ENCODE results near the gene STK11. TPM values are rescaled to one million over a fixed set of nuclear protein-coding genes. Genes with fewer than 3 reads are reported as not detected.
A peak's percentile ranks its signal among the peaks of the same experiment; 100 is the strongest.

STK11 gene
- total and polyA plus RNA-seq, 7 donors: 64.9 to 133 (median 85.9) TPM

DNA sequence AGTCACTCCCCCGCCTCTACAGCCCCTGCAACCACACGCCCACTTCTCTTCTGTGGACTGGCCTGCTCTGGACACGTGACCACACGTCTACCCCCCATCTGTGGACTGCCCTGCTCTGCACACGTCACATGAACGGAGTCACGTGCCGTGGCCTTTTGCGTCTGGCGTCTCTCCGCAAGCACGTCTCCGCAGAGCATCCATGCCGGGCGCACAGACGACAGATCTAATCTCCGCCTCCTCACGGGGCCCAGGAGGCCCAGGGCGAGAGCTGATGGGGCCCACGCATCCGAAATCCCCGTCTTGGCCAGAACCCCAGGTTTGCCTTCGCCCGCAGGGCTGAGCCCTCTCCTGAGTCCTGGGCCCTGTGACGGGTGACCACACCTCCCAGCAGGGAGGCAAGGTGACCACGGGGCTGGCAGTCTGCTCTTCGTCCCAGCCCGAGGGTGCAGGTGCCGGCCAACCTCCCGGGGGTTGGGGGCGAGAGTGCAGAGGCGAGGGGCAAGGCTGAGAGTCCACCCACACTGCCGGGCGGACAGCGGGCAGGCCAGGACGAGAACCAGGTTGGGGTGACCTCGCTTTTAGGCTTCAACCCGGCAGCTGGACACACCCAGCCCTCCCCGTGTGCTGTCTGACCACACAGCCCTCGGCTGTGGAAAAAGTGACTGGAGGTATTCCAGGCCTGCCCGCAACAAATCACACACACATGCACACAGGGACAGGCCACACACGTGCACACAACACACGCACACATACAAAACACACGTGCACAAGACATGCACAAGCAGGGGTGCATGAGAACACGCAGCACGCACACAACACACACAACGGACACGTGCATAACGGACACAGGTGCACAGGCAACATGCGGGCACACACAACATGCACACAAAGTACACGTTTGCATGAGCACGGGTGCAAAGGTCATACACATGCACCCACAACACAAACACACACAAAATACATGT is 35.4 kb upstream of the STK11 start:
- peak overlapping the region; percentile 46 for H3K27ac ChIP-seq
- H3K4me3 ChIP-seq: no peak overlapping the region
- DNase-seq: peak; percentile 68 to 81
- no peaks in the 10 kb centered on the region for H3K36me3 ChIP-seq (ENCODE audit: insufficient read depth in 1 of 2, low read depth in 1 of 2)
- intact Hi-C loops (cut with DNase I): loop anchor here in 1 of 2 donors (5.0 kb wide), 1 partner anchor 38 kb away; no protein-coding TSS in a partner anchor
- H3K27me3 ChIP-seq (ENCODE audit: insufficient read depth in 3 of 3, low read length in 2 of 3): no peaks in the 10 kb centered on the region
- H3K4me1 ChIP-seq: peaks cover 19% of the 10 kb centered on the region
- no peak for ATAC-seq
- H3K9me3 ChIP-seq: no peaks in the 10 kb centered on the region
- WGBS, 3 donors: 84% methylated on average over 52 of the region's 52 CpGs
- TF ChIP-seq, protein P1, sequence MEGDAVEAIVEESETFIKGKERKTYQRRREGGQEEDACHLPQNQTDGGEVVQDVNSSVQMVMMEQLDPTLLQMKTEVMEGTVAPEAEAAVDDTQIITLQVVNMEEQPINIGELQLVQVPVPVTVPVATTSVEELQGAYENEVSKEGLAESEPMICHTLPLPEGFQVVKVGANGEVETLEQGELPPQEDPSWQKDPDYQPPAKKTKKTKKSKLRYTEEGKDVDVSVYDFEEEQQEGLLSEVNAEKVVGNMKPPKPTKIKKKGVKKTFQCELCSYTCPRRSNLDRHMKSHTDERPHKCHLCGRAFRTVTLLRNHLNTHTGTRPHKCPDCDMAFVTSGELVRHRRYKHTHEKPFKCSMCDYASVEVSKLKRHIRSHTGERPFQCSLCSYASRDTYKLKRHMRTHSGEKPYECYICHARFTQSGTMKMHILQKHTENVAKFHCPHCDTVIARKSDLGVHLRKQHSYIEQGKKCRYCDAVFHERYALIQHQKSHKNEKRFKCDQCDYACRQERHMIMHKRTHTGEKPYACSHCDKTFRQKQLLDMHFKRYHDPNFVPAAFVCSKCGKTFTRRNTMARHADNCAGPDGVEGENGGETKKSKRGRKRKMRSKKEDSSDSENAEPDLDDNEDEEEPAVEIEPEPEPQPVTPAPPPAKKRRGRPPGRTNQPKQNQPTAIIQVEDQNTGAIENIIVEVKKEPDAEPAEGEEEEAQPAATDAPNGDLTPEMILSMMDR (IDR thresholded peaks at IDR 0.05): no peak

DNA sequence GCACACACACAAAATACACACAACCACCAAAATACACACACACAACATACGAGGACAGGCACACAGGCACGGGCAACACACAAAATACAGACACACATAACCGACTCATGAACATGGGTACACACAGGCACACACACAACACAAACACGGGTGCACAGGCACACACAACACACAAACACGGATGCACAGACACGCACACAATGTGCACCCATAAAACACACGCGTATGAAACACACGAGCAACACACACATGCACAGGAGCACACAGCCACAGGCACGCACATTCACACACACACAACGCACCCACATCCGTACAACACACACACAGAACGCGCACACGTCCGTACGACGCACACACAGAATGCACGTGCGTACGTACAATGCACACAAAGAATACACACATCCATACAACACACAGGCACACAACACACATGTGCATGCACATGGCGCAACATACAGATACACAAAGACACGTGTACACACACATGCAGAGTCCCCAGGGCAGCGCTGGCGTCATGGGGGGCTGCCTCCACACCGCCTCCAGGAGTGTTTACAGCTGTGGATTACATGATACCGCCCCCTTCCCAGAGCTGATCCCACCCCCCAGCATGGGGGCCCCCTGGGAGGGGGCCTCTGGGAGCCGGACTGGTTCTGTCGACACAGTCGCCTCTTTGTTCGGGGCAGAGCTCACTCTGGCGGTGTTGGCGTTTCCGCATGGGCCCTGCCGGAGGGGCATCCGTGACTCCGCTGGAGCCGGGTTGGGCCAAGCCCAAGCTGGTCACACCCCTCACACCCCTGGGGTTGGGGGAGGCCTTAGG is 34.4 kb upstream of the STK11 start:
- no peaks in the 10 kb centered on the region for H3K36me3 ChIP-seq (ENCODE audit: insufficient read depth in 1 of 2, low read depth in 1 of 2)
- DNase-seq (peak in 1 of 2 donors; percentile 53), ATAC-seq (no peak)
- intact Hi-C loops (cut with DNase I): loop anchor here in 1 of 2 donors (5.0 kb wide), 1 partner anchor 39 kb away; no protein-coding TSS in a partner anchor
- H3K4me3 ChIP-seq: peak overlapping the region; percentile 87
- peak overlapping the region; percentile 92 for H3K27ac ChIP-seq
- H3K4me1 ChIP-seq: peaks cover 19% of the 10 kb centered on the region
- TF ChIP-seq, protein P1 (IDR thresholded peaks at IDR 0.05): no peak
- 86 to 92% (median 88%) methylated on average over 38 of the region's 38 CpGs for WGBS, 3 donors
- H3K9me3 ChIP-seq: no peaks in the 10 kb centered on the region
- no peaks in the 10 kb centered on the region for H3K27me3 ChIP-seq (ENCODE audit: insufficient read depth in 3 of 3, low read length in 2 of 3)

DNA sequence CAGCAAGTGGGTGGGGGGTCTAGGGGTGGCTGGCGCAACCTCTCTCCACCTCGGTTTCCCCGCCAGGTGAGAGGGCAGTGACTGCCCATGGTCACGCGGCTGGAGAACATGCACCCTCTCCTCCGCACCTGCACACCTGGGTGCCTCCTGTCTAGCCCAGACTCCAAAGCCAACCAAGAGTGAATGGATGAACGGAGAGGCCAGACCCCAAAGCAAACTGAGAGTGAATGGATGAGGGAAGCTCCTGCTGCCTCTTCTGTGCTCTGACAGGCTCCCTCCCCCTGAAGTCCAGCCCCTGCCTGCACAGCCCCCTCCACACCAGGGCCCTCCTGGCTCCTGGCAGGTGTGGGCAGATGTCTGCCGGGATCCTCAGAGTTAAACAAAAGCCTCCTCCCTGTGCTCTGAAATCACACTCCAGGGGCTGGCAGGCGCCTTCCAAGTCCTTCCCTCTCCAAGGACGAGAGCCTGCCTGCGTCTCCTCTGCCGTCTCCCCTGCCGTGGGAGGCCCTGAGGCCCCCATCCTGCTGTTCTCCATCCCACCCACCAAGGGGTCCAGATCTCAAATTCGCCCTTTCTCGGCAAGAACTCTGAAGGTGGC is 33.7 kb upstream of the STK11 start:
- WGBS, 3 donors: 63 to 80% (median 67%) methylated on average over 15 of the region's 15 CpGs
- Histone ChIP-seq H3K9me3 (no peaks in the 10 kb centered on the region), H3K4me1 (peaks cover 19% of the 10 kb centered on the region), H3K36me3 (ENCODE audit: insufficient read depth in 1 of 2, low read depth in 1 of 2) (no peaks in the 10 kb centered on the region), H3K27me3 (ENCODE audit: insufficient read depth in 3 of 3, low read length in 2 of 3) (peaks cover 0 to under 1% (median 0%) of the 10 kb centered on the region in 3 donors), H3K27ac (peak overlapping the region; percentile 92), H3K4me3 (peak overlapping the region; percentile 87)
- DNase-seq: peak in 1 of 2 donors; percentile 50
- ATAC-seq: no peak
- TF ChIP-seq, protein P1 (IDR thresholded peaks at IDR 0.05): no peak
- intact Hi-C loops (cut with DNase I): loop anchor here in 1 of 2 donors (5.0 kb wide), 1 partner anchor 40 kb away; no protein-coding TSS in a partner anchor

DNA sequence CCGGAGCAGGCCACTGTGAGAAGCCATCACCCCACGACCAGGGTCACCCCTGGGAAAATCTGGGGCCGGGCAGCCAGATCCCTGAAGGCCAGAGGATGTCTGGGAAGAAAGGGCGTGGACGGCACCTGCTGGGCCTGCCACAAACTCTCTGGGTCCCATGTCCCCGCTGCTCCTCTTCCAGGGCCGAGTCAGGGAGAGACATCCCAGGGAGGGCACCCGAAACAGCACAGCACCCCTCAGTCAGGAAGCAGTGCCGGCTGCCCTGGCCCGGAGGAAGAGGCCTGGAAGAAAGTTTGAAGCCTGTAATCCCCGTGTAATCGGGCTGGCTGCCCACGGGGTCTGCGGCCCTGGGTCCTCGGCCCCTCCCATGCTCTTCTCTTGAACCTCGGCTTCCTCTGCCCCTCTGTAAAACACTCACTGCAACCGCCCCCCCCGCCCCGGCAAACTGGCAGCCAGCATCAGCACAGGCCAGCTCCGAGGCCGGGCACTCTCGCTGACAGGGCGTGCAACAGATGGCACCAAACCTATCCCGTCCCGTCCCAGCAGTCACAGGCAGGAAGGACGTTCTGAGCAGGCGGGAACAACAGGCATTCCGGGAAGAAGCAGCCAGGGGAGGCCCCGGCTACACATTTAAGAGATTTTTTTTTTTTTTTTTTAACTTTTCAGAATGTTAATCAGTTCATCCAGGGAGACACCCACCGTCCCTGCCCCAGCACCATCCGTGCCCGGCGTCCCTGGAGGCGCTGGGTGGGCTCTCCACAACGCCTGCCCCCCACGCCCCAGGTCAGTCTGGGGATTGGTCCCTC is 33.0 kb upstream of the STK11 start:
- TF ChIP-seq, protein P1 (IDR thresholded peaks at IDR 0.05): no peak
- ATAC-seq: peak; percentile 67 to 82 (median 74)
- intact Hi-C loops (cut with DNase I): loop anchor here in 1 of 2 donors (5.0 kb wide), 1 partner anchor 40 kb away; no protein-coding TSS in a partner anchor
- Histone ChIP-seq H3K4me3 (peak overlapping the region; percentile 87), H3K9me3 (no peaks in the 10 kb centered on the region), H3K4me1 (peaks cover 24% of the 10 kb centered on the region), H3K27me3 (ENCODE audit: insufficient read depth in 3 of 3, low read length in 2 of 3) (peaks cover 0 to 2% (median 1%) of the 10 kb centered on the region in 3 donors), H3K27ac (peak overlapping the region; percentile 92), H3K36me3 (ENCODE audit: insufficient read depth in 1 of 2, low read depth in 1 of 2) (no peaks in the 10 kb centered on the region)
- peak; percentile 79 to 85 for DNase-seq
- 10 to 19% (median 13%) methylated on average over 28 to 36 of the region's 36 CpGs for WGBS, 3 donors
